Bone marrow (tissue), 2 donors: ENCODE data around the gene ANP32A.

ENCODE experiments used
- DNase-seq, 2 donors: peaks; one replicate each; lab custom pipeline; 2025; lab: John Stamatoyannopoulos, UW

Gene ANP32A

GRCh38 chr15:68743256-68743655, 77.4 kb downstream of the ANP32A start:
- no peak for DNase-seq

GRCh38 chr15:68739390-68740080, 81.2 kb downstream of the ANP32A start:
- no peak for DNase-seq

DNA sequence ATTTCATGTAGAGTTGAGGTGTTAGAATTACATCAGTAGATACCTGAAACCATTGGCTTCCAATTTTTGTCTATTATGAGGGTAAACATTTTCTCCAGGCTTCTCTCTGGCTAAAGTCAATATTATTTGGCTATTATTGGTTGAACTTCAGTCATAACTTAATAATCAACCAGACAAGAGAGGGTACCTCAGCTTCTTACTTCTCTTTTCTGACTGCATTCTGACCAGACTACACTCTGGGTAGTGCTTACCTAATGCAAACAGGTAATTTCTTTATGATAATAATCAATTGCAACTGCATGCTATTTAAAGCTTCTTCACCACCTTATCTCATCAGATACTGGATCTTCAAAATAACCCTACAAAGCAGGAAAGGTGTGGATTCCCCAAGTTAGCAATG, 85.1 kb downstream of the ANP32A start:
- no peak for DNase-seq

DNA sequence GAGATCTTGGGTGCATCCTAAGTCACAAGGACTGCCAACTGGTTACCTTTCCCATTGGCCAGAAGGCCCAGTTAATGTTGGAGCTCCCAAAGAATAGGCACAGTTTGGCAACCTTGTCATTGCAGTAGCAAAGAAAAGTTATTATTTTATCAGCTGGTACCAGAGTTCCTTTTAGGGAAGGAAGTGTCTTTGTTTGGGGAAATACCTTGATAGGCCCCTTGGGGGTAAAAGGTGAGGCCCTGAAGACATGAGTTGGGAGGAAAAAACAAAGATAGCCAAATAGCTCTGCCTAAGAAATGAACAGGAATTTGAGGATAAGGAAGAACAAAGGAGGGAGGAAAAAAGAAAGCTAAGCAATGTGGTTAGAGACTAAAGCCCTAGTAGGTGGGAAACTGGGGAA, 85.8 kb downstream of the ANP32A start:
- peak in 1 of 2 donors; percentile 15 for DNase-seq

GRCh38 chr15:68734352-68734751, 86.3 kb downstream of the ANP32A start:
- DNase-seq: no peak

GRCh38 chr15:68733666-68734065, 87.0 kb downstream of the ANP32A start:
- DNase-seq: peak in 1 of 2 donors; percentile 33

DNA sequence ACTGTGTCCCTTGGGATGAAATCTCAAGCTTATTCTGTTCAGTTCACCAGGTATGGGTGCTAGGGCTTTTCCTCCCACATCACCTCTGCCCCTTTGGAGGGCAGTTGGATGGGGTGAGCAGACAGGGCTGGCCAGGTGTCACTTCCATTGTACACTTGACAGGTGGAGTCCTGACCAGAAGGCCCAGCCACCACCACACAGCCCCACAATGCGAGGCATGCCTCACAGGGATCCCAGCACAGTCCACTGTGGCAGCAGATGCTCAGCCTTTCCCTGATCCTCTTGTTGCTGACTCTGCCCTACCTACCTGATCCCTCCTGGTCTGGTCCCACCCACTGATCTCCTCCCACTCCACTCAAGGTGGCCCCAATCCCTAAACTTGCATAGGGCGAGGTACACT, 88.2 kb downstream of the ANP32A start:
- no peak for DNase-seq

DNA sequence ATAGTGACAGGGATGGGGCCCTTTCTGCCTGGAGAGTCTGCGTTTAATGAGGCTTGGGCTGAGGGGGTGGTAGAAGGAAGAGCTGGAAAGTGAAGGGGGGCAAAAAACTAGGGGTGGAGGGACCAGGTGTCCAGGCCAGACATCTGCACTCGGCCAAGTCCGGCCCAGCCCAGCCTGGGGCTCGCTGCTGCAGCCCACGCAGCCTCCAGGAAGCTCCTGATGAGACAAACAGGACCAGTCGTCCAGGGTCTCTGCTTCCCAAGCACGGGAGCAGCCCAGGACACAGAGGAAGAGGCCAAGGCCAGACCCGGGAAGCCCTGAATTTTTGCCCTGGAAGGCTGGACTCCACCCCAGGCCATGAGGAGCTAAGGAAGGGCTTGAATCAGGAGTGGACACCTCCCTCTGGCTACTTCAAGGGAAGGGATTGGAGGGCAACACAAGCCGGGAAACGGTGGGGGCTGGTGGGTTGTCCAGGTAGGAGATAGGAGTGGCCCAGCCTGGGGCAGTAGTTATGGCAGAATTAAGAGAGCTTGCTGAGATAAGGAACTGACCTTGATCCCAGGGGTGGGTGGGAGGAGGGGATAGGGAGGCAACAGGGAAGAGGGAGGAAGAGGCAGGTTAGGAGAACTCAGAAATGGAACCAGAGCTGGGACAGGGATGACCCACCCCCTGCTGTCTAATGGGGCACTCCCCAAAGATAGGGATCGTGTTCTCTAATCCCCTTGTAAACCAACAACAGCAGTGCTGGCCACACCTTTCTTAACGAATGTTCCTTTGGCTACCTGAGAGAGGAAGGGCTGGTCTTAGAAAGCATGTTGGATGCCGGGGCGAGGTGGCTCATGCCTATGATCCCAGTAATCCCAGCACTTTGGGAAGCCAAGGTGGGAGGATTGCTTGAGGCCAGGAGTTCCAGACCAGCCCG, 89.5 kb downstream of the ANP32A start:
- no peak for DNase-seq

- DNase-seq: peak in 1 of 2 donors; percentile 17
These were observed 90.2 kb downstream of the ANP32A start for GRCh38 chr15:68730471-68730919.

DNA sequence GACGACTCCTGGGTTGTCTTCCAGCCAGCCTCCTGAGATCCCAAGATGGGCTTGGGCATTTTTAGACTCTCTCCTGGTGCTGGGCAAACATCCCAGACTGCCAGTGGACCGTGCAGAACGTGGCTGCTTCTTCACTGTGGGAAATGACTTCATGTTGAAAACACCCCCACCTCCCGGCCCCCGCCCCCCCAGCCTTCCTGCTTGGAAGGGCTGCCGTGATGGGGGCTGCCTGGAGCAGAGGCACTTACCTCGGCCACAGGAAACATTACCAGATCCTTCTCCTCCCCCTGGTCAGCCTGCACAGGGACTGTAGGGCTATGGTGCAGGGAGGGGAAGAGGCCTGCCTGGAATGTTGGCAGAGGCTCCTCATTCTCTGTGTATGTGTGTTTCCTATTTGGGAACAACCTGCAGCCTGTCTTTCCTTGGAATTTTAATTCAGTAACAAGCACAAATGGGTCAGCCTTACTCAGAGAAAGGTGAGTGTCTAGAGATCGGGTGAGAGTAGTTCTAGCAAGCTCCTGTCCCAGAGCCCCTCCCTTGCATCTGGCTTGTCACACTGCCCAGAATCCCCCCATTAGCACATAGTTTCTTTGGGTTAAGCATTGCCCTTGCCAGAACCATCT, 90.8 kb downstream of the ANP32A start:
- no peak for DNase-seq
